Nephron (organoid): ENCODE data around the gene GP1BA.

ENCODE experiments used
- H3K27ac Mint-ChIP-seq, 3 experiments: 2 replicates each; pipeline ENCODE4 v1.8.0; 2020; ENCODE audit warnings: mixed read lengths in 3 of 3, mild to moderate bottlenecking in 2 of 3, moderate library complexity in 1 of 3
- H3K27me3 Mint-ChIP-seq: 2 replicates; pipeline ENCODE4 v1.8.0; 2021; ENCODE audit warnings: low read depth, mild to moderate bottlenecking, moderate library complexity, mixed read lengths
- H3K36me3 Mint-ChIP-seq: 2 replicates; pipeline ENCODE4 v1.8.0; 2020; ENCODE audit warnings: low read depth, mixed read lengths
- H3K4me1 Mint-ChIP-seq: 2 replicates; pipeline ENCODE4 v1.8.0; 2020; ENCODE audit warnings: mixed read lengths
- H3K4me3 Mint-ChIP-seq, 3 experiments: 2 replicates each; pipeline ENCODE4 v1.8.0; 2020; ENCODE audit warnings: mild to moderate bottlenecking in 3 of 3, mixed read lengths in 3 of 3, moderate library complexity in 2 of 3
- H3K9me3 Mint-ChIP-seq: 2 replicates; pipeline ENCODE4 v1.8.0; 2020; ENCODE audit warnings: mixed read lengths
- CTCF ChIP-seq, 3 experiments: fragments of 200-600 bp; sonication (generic); IDR thresholded peaks; one replicate each; pipeline ENCODE4 v1.5.0; 2021; ENCODE audit warnings: antibody characterized with exemption in 3 of 3; ENCODE audit not compliant: unreplicated experiment in 3 of 3

GP1BA gene

DNA sequence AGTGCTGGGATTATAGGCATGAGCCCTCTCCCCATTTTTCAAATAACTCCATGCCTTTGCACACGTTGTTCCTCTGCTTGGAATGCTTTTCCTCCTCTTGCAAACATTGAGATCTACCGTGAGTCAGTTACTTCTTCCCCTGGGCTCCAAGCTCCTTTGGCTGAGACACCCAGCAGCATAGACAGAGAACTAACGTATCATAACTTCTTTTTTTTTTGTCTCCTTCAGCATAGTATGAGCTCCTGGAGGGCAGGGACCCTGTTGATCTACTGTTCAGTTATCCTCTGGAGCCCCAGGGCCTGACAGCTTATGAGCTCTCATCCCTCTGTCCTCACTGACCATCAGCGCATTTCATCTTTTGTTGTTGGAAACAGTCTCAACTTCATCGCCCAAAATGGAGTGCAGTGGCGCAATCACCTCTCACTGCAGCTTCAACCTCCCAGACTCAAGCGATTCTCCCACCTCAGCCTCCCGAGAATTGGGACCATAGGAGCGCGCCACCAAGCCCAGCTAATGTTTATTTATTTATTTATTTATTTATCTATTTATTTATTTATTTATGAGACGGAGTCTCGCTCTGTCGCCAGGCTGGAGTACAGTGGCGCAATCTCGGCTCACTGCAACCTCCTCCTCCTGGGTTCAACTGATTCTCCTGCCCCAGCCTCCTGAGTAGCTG lies 33.4 kb downstream of the GP1BA start:
- Mint-ChIP-seq H3K9me3 (no peaks in the 10 kb centered on the region), H3K27me3 (no peaks in the 10 kb centered on the region), H3K4me1 (peaks cover 27% of the 10 kb centered on the region), H3K4me3 (peak overlapping the region; percentile 50 to 63 (median 53)), H3K36me3 (peaks cover 21% of the 10 kb centered on the region), H3K27ac (peak overlapping the region in 2 of 3 experiments; percentile 12 to 31)
- no peak for TF ChIP-seq CTCF (IDR thresholded peaks at IDR 0.05; ENCODE audit: unreplicated experiment in 3 of 3)

- H3K36me3 Mint-ChIP-seq: peaks cover 19% of the 10 kb centered on the region
- TF ChIP-seq CTCF (IDR thresholded peaks at IDR 0.05; ENCODE audit: unreplicated experiment in 3 of 3): no peak
- H3K27ac Mint-ChIP-seq: peak overlapping the region in 1 of 3 experiments; percentile 94
- H3K4me1 Mint-ChIP-seq: peaks cover 29% of the 10 kb centered on the region
- no peaks in the 10 kb centered on the region for H3K27me3 Mint-ChIP-seq
- no peak overlapping the region for H3K4me3 Mint-ChIP-seq
- no peaks in the 10 kb centered on the region for H3K9me3 Mint-ChIP-seq
These were observed 34.9 kb downstream of the GP1BA start for GRCh38 chr17:4966844-4967538.

- Mint-ChIP-seq H3K27me3 (no peaks in the 10 kb centered on the region), H3K9me3 (no peaks in the 10 kb centered on the region), H3K36me3 (peaks cover 22% of the 10 kb centered on the region), H3K4me1 (peaks cover 29% of the 10 kb centered on the region), H3K27ac (peak within 1 kb of the TSS in 2 of 3 experiments; percentile 93 to 94), H3K4me3 (no peak within 1 kb of the TSS)
- TF ChIP-seq CTCF (IDR thresholded peaks at IDR 0.05; ENCODE audit: unreplicated experiment in 3 of 3): no peak
These were observed 35.7 kb downstream of the GP1BA start, which contains the start of gene SPAG7 for GRCh38 chr17:4967539-4968485. TSS of gene SPAG7 (minus strand) at chr17:4967817. CDS start at chr17:4967804, 13 bp downstream.

DNA sequence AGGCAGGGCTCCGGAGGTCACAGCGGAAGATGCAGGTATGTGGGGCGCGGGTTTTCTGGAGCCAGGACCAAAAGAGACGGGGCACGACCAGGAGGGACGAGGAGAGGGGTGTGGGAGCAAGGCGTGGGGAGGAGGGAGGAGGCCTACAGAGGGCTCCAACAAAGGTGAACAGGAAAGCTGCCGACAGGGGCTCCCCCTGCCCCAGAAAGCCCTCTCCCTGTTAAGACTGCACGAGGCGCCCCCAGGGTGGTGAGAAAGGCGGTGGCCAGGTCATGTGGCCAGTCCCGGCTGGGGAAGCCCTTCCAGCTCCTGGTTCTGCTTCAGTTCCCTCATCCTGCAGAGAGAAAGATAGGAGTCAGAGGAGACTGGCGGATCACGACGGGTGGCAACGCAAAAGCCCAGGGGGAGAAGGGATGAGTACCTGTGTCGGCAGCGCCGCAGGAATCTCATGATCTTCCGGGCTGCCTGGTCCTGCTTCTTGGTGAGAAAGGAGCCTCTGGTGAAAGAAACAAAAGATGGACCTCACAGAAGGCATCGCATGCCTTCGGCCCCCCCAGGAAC lies 36.5 kb downstream of the GP1BA start:
- TF ChIP-seq CTCF (IDR thresholded peaks at IDR 0.05; ENCODE audit: unreplicated experiment in 3 of 3): no peak
- H3K9me3 Mint-ChIP-seq: no peaks in the 10 kb centered on the region
- H3K4me1 Mint-ChIP-seq: peaks cover 29% of the 10 kb centered on the region
- no peak overlapping the region for H3K27ac Mint-ChIP-seq
- H3K36me3 Mint-ChIP-seq: peaks cover 22% of the 10 kb centered on the region
- H3K4me3 Mint-ChIP-seq: no peak overlapping the region
- no peaks in the 10 kb centered on the region for H3K27me3 Mint-ChIP-seq

GRCh38 chr17:4969047-4969550 lies 37.0 kb downstream of the GP1BA start:
- peaks cover 29% of the 10 kb centered on the region for H3K4me1 Mint-ChIP-seq
- no peaks in the 10 kb centered on the region for H3K9me3 Mint-ChIP-seq
- H3K4me3 Mint-ChIP-seq: no peak overlapping the region
- no peaks in the 10 kb centered on the region for H3K27me3 Mint-ChIP-seq
- no peak overlapping the region for H3K27ac Mint-ChIP-seq
- no peak for TF ChIP-seq CTCF (IDR thresholded peaks at IDR 0.05; ENCODE audit: unreplicated experiment in 3 of 3)
- H3K36me3 Mint-ChIP-seq: peaks cover 26% of the 10 kb centered on the region
